ENCODE data around the gene PRKRIP1.

DNA sequence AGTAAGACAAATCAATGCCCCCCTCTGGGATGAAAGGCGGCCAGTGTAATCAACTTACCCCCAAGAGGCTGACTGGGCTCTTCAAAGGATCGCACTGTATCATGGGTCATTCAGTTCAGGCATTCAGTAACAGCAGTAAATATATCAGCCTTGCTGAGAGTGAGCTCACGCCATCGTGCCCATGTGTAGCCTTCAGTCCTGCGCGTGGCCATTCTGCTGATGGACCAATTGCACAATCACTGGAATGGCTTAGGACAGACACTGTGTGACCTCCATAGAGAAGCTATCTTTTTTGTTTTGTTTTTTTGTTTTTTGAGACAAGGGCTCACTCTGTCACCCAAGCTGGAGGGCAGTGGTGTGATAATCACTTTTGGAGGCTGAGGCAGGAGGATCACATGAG is 9.1 kb upstream of the PRKRIP1 start:
- TF ChIP-seq, protein P1, sequence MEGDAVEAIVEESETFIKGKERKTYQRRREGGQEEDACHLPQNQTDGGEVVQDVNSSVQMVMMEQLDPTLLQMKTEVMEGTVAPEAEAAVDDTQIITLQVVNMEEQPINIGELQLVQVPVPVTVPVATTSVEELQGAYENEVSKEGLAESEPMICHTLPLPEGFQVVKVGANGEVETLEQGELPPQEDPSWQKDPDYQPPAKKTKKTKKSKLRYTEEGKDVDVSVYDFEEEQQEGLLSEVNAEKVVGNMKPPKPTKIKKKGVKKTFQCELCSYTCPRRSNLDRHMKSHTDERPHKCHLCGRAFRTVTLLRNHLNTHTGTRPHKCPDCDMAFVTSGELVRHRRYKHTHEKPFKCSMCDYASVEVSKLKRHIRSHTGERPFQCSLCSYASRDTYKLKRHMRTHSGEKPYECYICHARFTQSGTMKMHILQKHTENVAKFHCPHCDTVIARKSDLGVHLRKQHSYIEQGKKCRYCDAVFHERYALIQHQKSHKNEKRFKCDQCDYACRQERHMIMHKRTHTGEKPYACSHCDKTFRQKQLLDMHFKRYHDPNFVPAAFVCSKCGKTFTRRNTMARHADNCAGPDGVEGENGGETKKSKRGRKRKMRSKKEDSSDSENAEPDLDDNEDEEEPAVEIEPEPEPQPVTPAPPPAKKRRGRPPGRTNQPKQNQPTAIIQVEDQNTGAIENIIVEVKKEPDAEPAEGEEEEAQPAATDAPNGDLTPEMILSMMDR (conservative IDR thresholded peaks at IDR 0.05 in 1 of 2, IDR thresholded peaks at IDR 0.05 in 1 of 2; ENCODE audit: low read depth in 1 of 2, low read length in 2 of 2), result no peak
- TF ChIP-seq EZH2 (IDR thresholded peaks at IDR 0.05; ENCODE audit: low read length, missing control alignments), result no peak
